HepG2 (cell line): ENCODE data around the gene DCAKD. TPM values are rescaled to one million over a fixed set of nuclear protein-coding genes. Genes with fewer than 3 reads are reported as not detected.

Experiments
- AKAP8 ChIP-seq: sonication (generic); formaldehyde crosslinking; IDR thresholded peaks from 2 replicates; pipeline ENCODE4 v1.5.1; 2020; ENCODE audit warnings: mild to moderate bottlenecking, missing genetic modification reagents
- ARID5B ChIP-seq: IDR thresholded peaks from 2 replicates; pipeline ENCODE4 v1.4.0; 2020; ENCODE audit warnings: mild to moderate bottlenecking, missing genetic modification reagents
- KDM5A ChIP-seq: fragments of 200-600 bp; sonication (generic); IDR thresholded peaks from 2 replicates; pipeline ENCODE4 v1.7.0; 2018; ENCODE audit warnings: antibody characterized with exemption, mild to moderate bottlenecking, low read length, borderline replicate concordance
- KMT2B ChIP-seq: IDR thresholded peaks from 2 replicates; pipeline ENCODE4 v1.6.1; 2016; ENCODE audit warnings: missing genetic modification reagents, missing compliant biosample characterization
- MED1 ChIP-seq: sonication (generic); formaldehyde crosslinking; IDR thresholded peaks from 2 replicates; pipeline ENCODE4 v1.4.0; 2020; ENCODE audit warnings: missing genetic modification reagents
- NFRKB ChIP-seq: fragments of 450-650 bp; IDR thresholded peaks from 2 replicates; pipeline ENCODE4 v1.6.1; 2017
- POGZ ChIP-seq: sonication (generic); formaldehyde crosslinking; IDR thresholded peaks from 2 replicates; pipeline ENCODE4 v1.4.0; 2020; ENCODE audit warnings: mild to moderate bottlenecking, missing genetic modification reagents
- RARA ChIP-seq: IDR thresholded peaks from 2 replicates; pipeline ENCODE4 v1.6.1; 2016; ENCODE audit warnings: missing genetic modification reagents, missing compliant biosample characterization
- RBAK ChIP-seq: sonication (generic); formaldehyde crosslinking; IDR thresholded peaks from 2 replicates; pipeline ENCODE4 v1.5.1; 2020; ENCODE audit warnings: mild to moderate bottlenecking, missing genetic modification reagents
- UBTF ChIP-seq: sonication (generic); formaldehyde crosslinking; IDR thresholded peaks from 2 replicates; pipeline ENCODE4 v1.4.0; 2020; ENCODE audit warnings: mild to moderate bottlenecking, missing genetic modification reagents
- ZBTB33 ChIP-seq: sonication (generic); formaldehyde crosslinking; IDR thresholded peaks from 2 replicates; pipeline ENCODE4 v1.4.0; 2020; ENCODE audit warnings: missing genetic modification reagents
- ZNF687 ChIP-seq: sonication (generic); formaldehyde crosslinking; IDR thresholded peaks from 2 replicates; pipeline ENCODE4 v1.5.1; 2020; ENCODE audit warnings: mild to moderate bottlenecking, missing genetic modification reagents, moderate library complexity
- ZNF710 ChIP-seq: sonication (generic); formaldehyde crosslinking; IDR thresholded peaks from 2 replicates; pipeline ENCODE4 v1.5.0; 2020; ENCODE audit warnings: mild to moderate bottlenecking, missing genetic modification reagents, borderline replicate concordance
- ZNF747 ChIP-seq: sonication (generic); formaldehyde crosslinking; IDR thresholded peaks from 2 replicates; pipeline ENCODE4 v1.8.1; 2023; ENCODE audit warnings: missing genetic modification reagents, mild to moderate bottlenecking, borderline replicate concordance
- polyA plus RNA-seq, 8 experiments: library from polyadenylated mRNA; depleted of rRNA in 3 of 8; stranded (reverse) in 7 of 8; unstranded in 1 of 8; fragments of >200 nt; fragmentation: Illumina TruSeq in 4 of 8; extraction: Trizol in 4 of 8; gene quantifications; 2 replicates each; pipeline versions ENCODE4 v1.2.1 to v1.2.3, GENCODE V29; 2011 to 2016; ENCODE audit warnings: low read depth in 4 of 8, missing spikeins in 1 of 8, mixed read lengths in 1 of 8; ENCODE audit not compliant: insufficient read depth in 1 of 8
- total RNA-seq, 5 experiments: library from RNA; depleted of rRNA; stranded (reverse); fragments of >200 nt; fragmentation: Illumina TruSeq; extraction: Trizol; gene quantifications; 2 replicates each; pipeline ENCODE4 v1.2.3, GENCODE V29; 2016; ENCODE audit warnings: low read depth in 1 of 5

DCAKD gene
- total and polyA plus RNA-seq, 2 of the 13 experiments (the other 11 are each of a cell fraction or from before 2014, with no cell fraction given), result 25.9 to 29.2 TPM

GRCh38 chr17:45043813-45044540 lies 7.5 kb downstream of the DCAKD start (continued):
- TF ChIP-seq KMT2B (CRISPR knock-in tag) (peak; percentile 43; the same call in 1 of the 2 replicates), ARID5B (CRISPR knock-in tag) (0 out of 2 replicates have a peak, but pooled peaks have one; percentile 27), RARA (CRISPR knock-in tag) (0 out of 2 replicates have a peak, but pooled peaks have one; percentile 18), RBAK (CRISPR knock-in tag) (peak; percentile 54; the same call in 1 of the 2 replicates), UBTF (no peak), ZNF710 (CRISPR knock-in tag) (no peak), ZNF747 (CRISPR knock-in tag) (0 out of 2 replicates have a peak, but pooled peaks have one; percentile 44), KDM5A (no peak), ZNF687 (peak; percentile 88), ZBTB33 (CRISPR knock-in tag) (peak; percentile 100), MED1 (no peak), NFRKB (no peak), AKAP8 (peak; percentile 55; the same call in 1 of the 2 replicates), POGZ (CRISPR knock-in tag) (peak; percentile 59; the same call in 1 of the 2 replicates)
